AG20443 (cell line): ENCODE measurements around the gene TRAF2.

Experiments
- DNase-seq: peaks from one replicate; pipeline ENCODE4 v3.0.0; 2012; ENCODE audit warnings: low spot score, mixed read lengths

Gene TRAF2

GRCh38 chr9:136937186-136938001, 51.1 kb downstream of the TRAF2 start:
- DNase-seq, result no peak

GRCh38 chr9:136939431-136939995, 53.2 kb downstream of the TRAF2 start:
- no peak for DNase-seq

GRCh38 chr9:136939996-136940525, 53.7 kb downstream of the TRAF2 start:
- DNase-seq, result no peak

GRCh38 chr9:136940526-136941230, 54.4 kb downstream of the TRAF2 start:
- DNase-seq, result no peak

- DNase-seq, result no peak
These were observed 55.2 kb downstream of the TRAF2 start for GRCh38 chr9:136941231-136942111.

- no peak for DNase-seq
These were observed 56.0 kb downstream of the TRAF2 start for GRCh38 chr9:136942112-136942880.

- no peak for DNase-seq
These were observed 56.5 kb downstream of the TRAF2 start for GRCh38 chr9:136942881-136943230.

- no peak for DNase-seq
These were observed 57.2 kb downstream of the TRAF2 start for GRCh38 chr9:136943291-136944211.

- DNase-seq, result peak; percentile 91
These were observed 57.8 kb downstream of the TRAF2 start for GRCh38 chr9:136944212-136944518.

GRCh38 chr9:136944519-136945332, 58.4 kb downstream of the TRAF2 start, which contains the start of the genes C8G and FBXW5:
Gene C8G, plus strand, starts transcription at chr9:136945243. Its CDS starts 78 bp downstream, at chr9:136945321.
Gene FBXW5, minus strand, starts transcription at chr9:136944738. Its CDS starts 655 bp downstream, at chr9:136944083.
- DNase-seq, result peak; percentile 100

- no peak for DNase-seq
These were observed 59.3 kb downstream of the TRAF2 start for GRCh38 chr9:136945333-136946227.

- DNase-seq, result no peak
These were observed 60.1 kb downstream of the TRAF2 start for GRCh38 chr9:136946228-136947027.

- no peak for DNase-seq
These were observed 60.9 kb downstream of the TRAF2 start for GRCh38 chr9:136947028-136947891.

- peak; percentile 71 for DNase-seq
These were observed 61.7 kb downstream of the TRAF2 start for GRCh38 chr9:136947955-136948510.

GRCh38 chr9:136949239-136949816, 63.0 kb downstream of the TRAF2 start:
- no peak for DNase-seq
